Measurements from ENCODE around the gene MRTO4.
"Not testable (repeated sequence)": the region's sequence is repeated elsewhere in the genome, so short reads cannot be mapped to it uniquely, and the experiment has no call there.

The MRTO4 gene

GRCh38 chr1:19222979-19223824, 28.4 kb upstream of the MRTO4 start:
- no peak for DNase-seq

GRCh38 chr1:19229229-19229628, 22.4 kb upstream of the MRTO4 start:
- peak in 2 of 56 donors; percentile 5 for DNase-seq

- no peak for DNase-seq
These were observed 21.7 kb upstream of the MRTO4 start for GRCh38 chr1:19229828-19230325.

GRCh38 chr1:19231736-19232523, 19.7 kb upstream of the MRTO4 start:
- not testable (repeated sequence) for DNase-seq

- DNase-seq: no peak
These were observed 19.1 kb upstream of the MRTO4 start for GRCh38 chr1:19232524-19232846.

GRCh38 chr1:19234224-19234623, 17.4 kb upstream of the MRTO4 start:
- DNase-seq: no peak

- DNase-seq: no peak
These were observed 11.7 kb upstream of the MRTO4 start for GRCh38 chr1:19239876-19240275.

GRCh38 chr1:19240673-19241538, 10.7 kb upstream of the MRTO4 start:
- DNase-seq: peak in 35 of 56 donors; percentile 1 to 66 (median 16)

GRCh38 chr1:19250629-19251304, 838 bp upstream of the MRTO4 start:
- no peak for DNase-seq

GRCh38 chr1:19254416-19254815, 2.8 kb downstream of the MRTO4 start:
- DNase-seq: peak in 9 of 56 donors; percentile 7 to 47 (median 19)

GRCh38 chr1:19255288-19255687, 3.7 kb downstream of the MRTO4 start:
- DNase-seq: peak in 2 of 56 donors; percentile 8 to 23

GRCh38 chr1:19256301-19256700, 4.7 kb downstream of the MRTO4 start:
- not testable (repeated sequence) for DNase-seq

GRCh38 chr1:19257178-19257914, 5.7 kb downstream of the MRTO4 start:
- DNase-seq: peak in 2 of 56 donors; percentile 8 to 22

GRCh38 chr1:19258353-19258752, 6.7 kb downstream of the MRTO4 start:
- DNase-seq: no peak

GRCh38 chr1:19260211-19261138, 8.9 kb downstream of the MRTO4 start:
- DNase-seq: no peak

- no peak for DNase-seq
These were observed 10.4 kb downstream of the MRTO4 start for GRCh38 chr1:19262047-19262446.

GRCh38 chr1:19262744-19263143, 11.1 kb downstream of the MRTO4 start:
- no peak for DNase-seq

GRCh38 chr1:19268445-19268844, 16.8 kb downstream of the MRTO4 start:
- DNase-seq: no peak

All from nucleus accumbens (tissue), 56 donors.